Neuronal stem cell (in vitro differentiated cells): ENCODE results near the gene OVCA2.
A peak's percentile ranks its signal among the peaks of the same experiment; 100 is the strongest.

Source experiments
- DNase-seq: peaks from one replicate; pipeline ENCODE4 v3.0.0-alpha.2; 2013; ENCODE audit warnings: low spot score
- H2AFZ ChIP-seq: one replicate; pipeline ENCODE4 v1.6.1; 2013; ENCODE audit warnings: mild to moderate bottlenecking, low read length, inconsistent platforms
- H2AK5ac ChIP-seq: 2 replicates; pipeline ENCODE4 v1.6.1; 2013; ENCODE audit warnings: low read depth, mild to moderate bottlenecking, inconsistent platforms, low read length, moderate library complexity, mixed read lengths
- H2BK120ac ChIP-seq: 2 replicates; pipeline ENCODE4 v1.6.1; 2013; ENCODE audit warnings: low read depth, mild to moderate bottlenecking, inconsistent platforms, low read length, moderate library complexity, mixed read lengths
- H2BK12ac ChIP-seq: one replicate; pipeline ENCODE4 v1.6.1; 2013; ENCODE audit warnings: low read length, inconsistent platforms
- H2BK15ac ChIP-seq: 2 replicates; pipeline ENCODE4 v1.6.1; 2013; ENCODE audit warnings: mild to moderate bottlenecking, low read length, inconsistent platforms, mixed read lengths
- H2BK5ac ChIP-seq: one replicate; pipeline ENCODE4 v1.6.1; 2013; ENCODE audit warnings: inconsistent platforms, mild to moderate bottlenecking, low read length, moderate library complexity
- H3K14ac ChIP-seq: one replicate; pipeline ENCODE4 v1.6.1; 2013; ENCODE audit warnings: low read length, inconsistent platforms
- H3K18ac ChIP-seq: 2 replicates; pipeline ENCODE4 v1.6.1; 2013; ENCODE audit warnings: low read length, inconsistent platforms
- H3K23ac ChIP-seq: 2 replicates; pipeline ENCODE4 v1.6.1; 2013; ENCODE audit warnings: low read depth, mild to moderate bottlenecking, mixed read lengths, low read length, inconsistent platforms; ENCODE audit not compliant: poor library complexity
- H3K27ac ChIP-seq: replicated peaks from 3 replicates; pipeline ENCODE4 v1.5.1; 2013; ENCODE audit warnings: low read length, inconsistent platforms
- H3K27me3 ChIP-seq, 3 experiments: 2 replicates each; pipeline ENCODE4 v1.6.1; 2013; ENCODE audit warnings: low read length in 3 of 3, mild to moderate bottlenecking in 2 of 3, inconsistent platforms in 1 of 3, low read depth in 1 of 3, mixed read lengths in 1 of 3, moderate library complexity in 1 of 3; ENCODE audit not compliant: control insufficient read depth in 3 of 3, insufficient read depth in 3 of 3
- H3K36me3 ChIP-seq, 2 donors: replicated peaks in 1 of 2; 2 replicates each; pipeline ENCODE4 v1.6.1; 2013; ENCODE audit warnings: low read length in 2 of 2; ENCODE audit not compliant: control insufficient read depth in 2 of 2, insufficient read depth in 2 of 2
- H3K4ac ChIP-seq: 2 replicates; pipeline ENCODE4 v1.6.1; 2013; ENCODE audit warnings: inconsistent platforms, mild to moderate bottlenecking, low read length, moderate library complexity
- H3K4me1 ChIP-seq, 2 donors: 1 replicate in 1 of 2; 2 replicates in 1 of 2; pipeline ENCODE4 v1.6.1; 2013; ENCODE audit warnings: low read length in 2 of 2, low read depth in 1 of 2; ENCODE audit not compliant: control insufficient read depth in 2 of 2, insufficient read depth in 1 of 2
- H3K4me2 ChIP-seq: one replicate; pipeline ENCODE4 v1.6.1; 2013; ENCODE audit warnings: mild to moderate bottlenecking, low read length, inconsistent platforms; ENCODE audit not compliant: insufficient read depth, poor library complexity, severe bottlenecking
- H3K4me3 ChIP-seq, 2 donors: 2 replicates each; pipeline ENCODE4 v1.5.1; 2013; ENCODE audit warnings: low read length in 2 of 2, mild to moderate bottlenecking in 2 of 2, inconsistent platforms in 1 of 2, moderate library complexity in 1 of 2
- H3K79me1 ChIP-seq: one replicate; pipeline ENCODE4 v1.6.1; 2013; ENCODE audit warnings: low read depth, mild to moderate bottlenecking, inconsistent platforms, low read length, moderate library complexity
- H3K9ac ChIP-seq: one replicate; pipeline ENCODE4 v1.6.1; 2013; ENCODE audit warnings: mild to moderate bottlenecking, low read depth, low read length, inconsistent platforms; ENCODE audit not compliant: poor library complexity
- H3K9me3 ChIP-seq, 2 donors: replicated peaks in 1 of 2; 2 replicates each; pipeline versions ENCODE3 to v1.6.1; 2013; ENCODE audit warnings: low read length in 2 of 2, mild to moderate bottlenecking in 2 of 2, inconsistent platforms in 1 of 2, low read depth in 1 of 2, mixed read lengths in 1 of 2, moderate library complexity in 1 of 2; ENCODE audit not compliant: control insufficient read depth in 2 of 2, insufficient read depth in 1 of 2
- H4K8ac ChIP-seq: one replicate; pipeline ENCODE4 v1.6.1; 2013; ENCODE audit warnings: low read depth, mild to moderate bottlenecking, inconsistent platforms, low read length, moderate library complexity
- H4K91ac ChIP-seq: one replicate; pipeline ENCODE4 v1.6.1; 2013; ENCODE audit warnings: low read length, low read depth, mild to moderate bottlenecking, inconsistent platforms; ENCODE audit not compliant: poor library complexity
- WGBS, 2 donors: extraction: QIAGEN DNeasy Blood & Tissue Kit; methylation state at CpG; one replicate each; pipeline ENCODE4 v1.1.7; 2013; ENCODE audit warnings: missing lambda C conversion rate in 2 of 2, mixed read lengths in 1 of 2; ENCODE audit not compliant: insufficient read length in 2 of 2, insufficient replicate concordance in 1 of 2; ENCODE audit errors: extremely low coverage in 2 of 2; 5-methylcytosine and 5-hydroxymethylcytosine counted together

OVCA2 gene

GRCh38 chr17:2034806-2035540, 6.8 kb upstream of the OVCA2 start:
- no peak overlapping the region for H3K4me2 ChIP-seq
- no peak overlapping the region for H3K27ac ChIP-seq
- H2BK12ac ChIP-seq, result no peak overlapping the region
- peaks cover 9 to 12% of the 10 kb centered on the region in 2 donors for H3K4me1 ChIP-seq
- no peak overlapping the region for H4K91ac ChIP-seq
- no peak overlapping the region for H3K4me3 ChIP-seq
- H2BK15ac ChIP-seq, result peak overlapping the region; percentile 43
- no peak overlapping the region for H4K8ac ChIP-seq
- H2AFZ ChIP-seq, result no peak overlapping the region
- H3K14ac ChIP-seq, result no peak overlapping the region
- WGBS, 2 donors, result no CpG with 5 or more reads among the region's 9 CpGs
- H3K4ac ChIP-seq, result no peak overlapping the region
- no peak overlapping the region for H2BK120ac ChIP-seq
- H3K9me3 ChIP-seq, result no peaks in the 10 kb centered on the region
- H2AK5ac ChIP-seq, result peak overlapping the region; percentile 96
- peak overlapping the region; percentile 27 for H3K18ac ChIP-seq
- peaks cover 6% of the 10 kb centered on the region for H3K79me1 ChIP-seq
- no peak overlapping the region for H3K9ac ChIP-seq
- peaks cover 11 to 16% of the 10 kb centered on the region in 2 donors for H3K36me3 ChIP-seq
- no peak for DNase-seq
- H3K27me3 ChIP-seq, result no peaks in the 10 kb centered on the region
- no peak overlapping the region for H3K23ac ChIP-seq
- peak overlapping the region; percentile 80 for H2BK5ac ChIP-seq

DNA sequence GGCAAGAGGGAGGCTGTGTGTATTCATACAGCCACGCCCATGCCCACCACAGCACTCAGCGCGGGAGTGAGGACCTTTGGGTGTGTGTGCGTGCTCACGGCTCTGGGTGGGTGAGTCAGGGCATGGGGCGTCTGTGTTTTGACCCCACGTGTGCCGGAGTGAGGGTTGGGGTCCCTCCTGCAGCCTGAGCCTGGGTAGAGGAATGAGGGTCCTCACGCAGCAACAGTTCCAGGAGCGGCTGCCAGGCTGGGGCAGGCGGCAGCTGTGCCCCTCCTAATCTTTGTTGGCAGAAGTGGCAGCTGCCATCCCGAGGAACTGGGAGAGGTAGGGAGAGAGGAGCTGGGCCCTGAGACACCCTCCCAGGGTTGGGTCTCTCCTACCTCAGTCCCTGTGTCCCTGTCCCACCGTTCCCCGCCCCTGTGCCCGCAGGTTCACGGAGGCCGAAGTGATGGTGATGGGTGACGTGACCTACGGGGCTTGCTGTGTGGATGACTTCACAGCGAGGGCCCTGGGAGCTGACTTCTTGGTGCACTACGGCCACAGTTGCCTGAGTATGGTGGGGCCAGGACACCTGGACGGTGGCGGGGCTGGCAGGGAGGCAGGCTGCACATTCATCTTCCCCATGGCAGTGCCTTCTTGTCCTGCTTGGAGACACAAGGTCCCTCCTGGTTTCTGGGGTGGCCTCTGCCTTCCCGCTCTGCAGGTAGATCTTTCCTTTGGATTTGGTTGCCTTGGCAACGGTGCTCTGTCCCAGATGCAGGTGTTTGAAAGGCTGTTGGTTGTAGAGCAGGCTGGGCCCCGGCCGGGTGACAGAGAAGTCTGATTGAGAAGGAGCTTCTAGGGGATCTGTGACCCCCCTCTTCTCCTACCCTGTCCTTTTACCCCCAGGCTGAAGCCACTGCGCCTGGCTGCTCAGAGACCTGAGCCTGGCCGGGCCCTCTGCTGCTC, 6.0 kb upstream of the OVCA2 start:
- Histone ChIP-seq H3K27me3 (no peaks in the 10 kb centered on the region), H3K36me3 (peaks cover 16% of the 10 kb centered on the region in 2 donors), H3K9ac (no peak overlapping the region), H3K4me3 (no peak overlapping the region), H2BK120ac (no peak overlapping the region), H3K9me3 (no peaks in the 10 kb centered on the region), H4K8ac (no peak overlapping the region), H3K14ac (peak overlapping the region; percentile 33), H3K4ac (peak overlapping the region; percentile 61), H3K23ac (peak overlapping the region; percentile 44), H3K4me2 (peak overlapping the region; percentile 12), H3K79me1 (peaks cover 3% of the 10 kb centered on the region), H2BK12ac (peak overlapping the region; percentile 80), H2BK15ac (peak overlapping the region; percentile 73), H2BK5ac (peak overlapping the region; percentile 80), H4K91ac (no peak overlapping the region), H3K18ac (peak overlapping the region; percentile 69), H2AFZ (no peak overlapping the region), H3K27ac (no peak overlapping the region), H2AK5ac (peak overlapping the region; percentile 98), H3K4me1 (peaks cover 10 to 12% of the 10 kb centered on the region in 2 donors)
- DNase-seq, result no peak
- WGBS, 2 donors, result no CpG with 5 or more reads among the region's 29 CpGs

GRCh38 chr17:2037155-2037554, 4.7 kb upstream of the OVCA2 start:
- no peak overlapping the region for H2BK120ac ChIP-seq
- H3K23ac ChIP-seq, result peak overlapping the region; percentile 6
- no peak overlapping the region for H2AK5ac ChIP-seq
- no peak overlapping the region for H3K4me3 ChIP-seq
- no peak overlapping the region for H2AFZ ChIP-seq
- no peak overlapping the region for H2BK15ac ChIP-seq
- peaks cover 16% of the 10 kb centered on the region in 2 donors for H3K36me3 ChIP-seq
- H2BK12ac ChIP-seq, result no peak overlapping the region
- no peaks in the 10 kb centered on the region for H3K9me3 ChIP-seq
- DNase-seq, result no peak
- no peaks in the 10 kb centered on the region for H3K27me3 ChIP-seq
- no peak overlapping the region for H4K8ac ChIP-seq
- H3K4ac ChIP-seq, result no peak overlapping the region
- no peak overlapping the region for H3K14ac ChIP-seq
- no peak overlapping the region for H2BK5ac ChIP-seq
- no peak overlapping the region for H3K18ac ChIP-seq
- no peak overlapping the region for H3K4me2 ChIP-seq
- no CpG with 5 or more reads among the region's 10 CpGs for WGBS, 2 donors
- H4K91ac ChIP-seq, result no peak overlapping the region
- peaks cover 14 to 17% of the 10 kb centered on the region in 2 donors for H3K4me1 ChIP-seq
- no peak overlapping the region for H3K9ac ChIP-seq
- peaks cover 3% of the 10 kb centered on the region for H3K79me1 ChIP-seq
- no peak overlapping the region for H3K27ac ChIP-seq
